Endothelial cell (in vitro differentiated cells): ENCODE measurements around the gene MZF1. TPM values are rescaled to one million over a fixed set of nuclear protein-coding genes. Genes with fewer than 3 reads are reported as not detected.
A peak's percentile ranks its signal among the peaks of the same experiment; 100 is the strongest.
"Not testable (repeated sequence)": the region's sequence is repeated elsewhere in the genome, so short reads cannot be mapped to it uniquely, and the experiment has no call there.

Source experiments
- DNase-seq: peaks from one replicate; pipeline ENCODE4 v3.0.0; 2021; ENCODE audit warnings: low spot score
- H3K27ac Mint-ChIP-seq: one replicate; pipeline ENCODE4 v1.8.0; 2021; ENCODE audit warnings: mixed read lengths, inconsistent platforms; ENCODE audit not compliant: unreplicated experiment
- H3K27me3 Mint-ChIP-seq: one replicate; pipeline ENCODE4 v1.8.0; 2021; ENCODE audit warnings: mild to moderate bottlenecking, moderate library complexity, mixed read lengths, inconsistent platforms; ENCODE audit not compliant: unreplicated experiment
- H3K36me3 Mint-ChIP-seq: one replicate; pipeline ENCODE4 v1.8.0; 2021; ENCODE audit warnings: mild to moderate bottlenecking, low read depth, mixed read lengths, inconsistent platforms; ENCODE audit not compliant: unreplicated experiment
- H3K4me1 Mint-ChIP-seq: one replicate; pipeline ENCODE4 v1.8.0; 2021; ENCODE audit warnings: mild to moderate bottlenecking, mixed read lengths, inconsistent platforms; ENCODE audit not compliant: unreplicated experiment
- H3K4me3 Mint-ChIP-seq: one replicate; pipeline ENCODE4 v1.8.0; 2021; ENCODE audit warnings: mild to moderate bottlenecking, mixed read lengths, inconsistent platforms; ENCODE audit not compliant: unreplicated experiment
- H3K9me3 Mint-ChIP-seq: one replicate; pipeline ENCODE4 v1.8.0; 2021; ENCODE audit warnings: mixed read lengths, inconsistent platforms; ENCODE audit not compliant: unreplicated experiment
- total RNA-seq: library from RNA; stranded (reverse); fragmentation: NEBNext Ultra II Directional; extraction: Animal tissue kit (Norgen Biotek cat#: 25700); gene quantifications from one replicate; pipeline ENCODE4 v1.2.1, GENCODE V29; 2021; ENCODE audit not compliant: unreplicated experiment
- TF ChIP-seq, protein P1 (sequence below): fragments of 200-600 bp; sonication (generic); IDR thresholded peaks from one replicate; pipeline ENCODE4 v1.5.0; 2021; ENCODE audit warnings: antibody characterized with exemption; ENCODE audit not compliant: unreplicated experiment

MZF1 gene
- total RNA-seq, 1 donor from 2014 or later = 18.6 TPM

DNA sequence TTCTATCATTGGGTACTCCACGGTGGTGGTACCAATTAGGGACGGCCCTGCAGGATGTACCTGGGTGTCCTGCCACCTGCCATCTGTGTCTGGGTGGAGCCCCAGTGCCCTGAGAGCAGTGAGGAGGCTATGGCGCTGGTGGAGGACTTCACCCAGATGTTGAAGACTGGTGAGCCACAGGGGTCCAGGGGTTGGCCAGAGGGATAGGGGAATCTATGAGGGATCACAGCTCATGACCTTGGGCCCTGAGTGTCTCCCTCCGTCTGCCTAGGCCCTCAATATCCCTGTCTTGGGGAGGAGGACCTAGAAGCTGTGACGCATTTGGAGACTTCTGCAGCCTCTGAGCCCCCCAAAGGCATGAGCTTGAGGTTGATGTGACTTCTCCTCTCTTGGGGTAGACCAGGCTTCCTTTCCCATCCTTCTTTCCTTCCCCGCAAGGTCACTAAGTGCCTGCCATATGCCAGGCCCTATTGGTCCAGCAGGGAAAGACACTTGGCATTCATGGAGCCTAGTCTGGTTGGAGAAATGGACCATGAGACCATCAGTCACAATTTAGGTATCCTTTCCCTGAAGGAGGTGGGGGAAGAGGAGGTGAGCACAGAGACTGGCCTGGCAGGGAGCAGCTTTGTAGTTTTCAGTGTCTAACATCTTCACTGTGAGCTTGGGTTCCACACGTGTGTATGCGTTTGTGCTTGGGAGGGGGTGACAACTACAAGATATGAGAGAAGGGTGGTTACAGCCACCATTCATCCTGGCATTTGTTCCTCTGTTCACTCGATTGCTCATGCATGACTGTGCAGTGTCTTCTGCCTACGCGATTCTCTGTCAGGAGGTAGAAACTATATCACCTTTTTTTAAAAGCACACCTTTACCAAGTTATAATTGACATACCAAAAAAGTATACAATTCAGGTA lies 5.1 kb upstream of the MZF1 start:
- peak overlapping the region; percentile 51 for H3K4me3 Mint-ChIP-seq
- no peaks in the 10 kb centered on the region for H3K9me3 Mint-ChIP-seq
- H3K36me3 Mint-ChIP-seq = peaks cover 23% of the 10 kb centered on the region
- H3K27ac Mint-ChIP-seq = no peak overlapping the region
- TF ChIP-seq, protein P1, sequence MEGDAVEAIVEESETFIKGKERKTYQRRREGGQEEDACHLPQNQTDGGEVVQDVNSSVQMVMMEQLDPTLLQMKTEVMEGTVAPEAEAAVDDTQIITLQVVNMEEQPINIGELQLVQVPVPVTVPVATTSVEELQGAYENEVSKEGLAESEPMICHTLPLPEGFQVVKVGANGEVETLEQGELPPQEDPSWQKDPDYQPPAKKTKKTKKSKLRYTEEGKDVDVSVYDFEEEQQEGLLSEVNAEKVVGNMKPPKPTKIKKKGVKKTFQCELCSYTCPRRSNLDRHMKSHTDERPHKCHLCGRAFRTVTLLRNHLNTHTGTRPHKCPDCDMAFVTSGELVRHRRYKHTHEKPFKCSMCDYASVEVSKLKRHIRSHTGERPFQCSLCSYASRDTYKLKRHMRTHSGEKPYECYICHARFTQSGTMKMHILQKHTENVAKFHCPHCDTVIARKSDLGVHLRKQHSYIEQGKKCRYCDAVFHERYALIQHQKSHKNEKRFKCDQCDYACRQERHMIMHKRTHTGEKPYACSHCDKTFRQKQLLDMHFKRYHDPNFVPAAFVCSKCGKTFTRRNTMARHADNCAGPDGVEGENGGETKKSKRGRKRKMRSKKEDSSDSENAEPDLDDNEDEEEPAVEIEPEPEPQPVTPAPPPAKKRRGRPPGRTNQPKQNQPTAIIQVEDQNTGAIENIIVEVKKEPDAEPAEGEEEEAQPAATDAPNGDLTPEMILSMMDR = no peak
- DNase-seq = no peak
- H3K27me3 Mint-ChIP-seq = peaks cover 15% of the 10 kb centered on the region
- peaks cover 25% of the 10 kb centered on the region for H3K4me1 Mint-ChIP-seq

DNA sequence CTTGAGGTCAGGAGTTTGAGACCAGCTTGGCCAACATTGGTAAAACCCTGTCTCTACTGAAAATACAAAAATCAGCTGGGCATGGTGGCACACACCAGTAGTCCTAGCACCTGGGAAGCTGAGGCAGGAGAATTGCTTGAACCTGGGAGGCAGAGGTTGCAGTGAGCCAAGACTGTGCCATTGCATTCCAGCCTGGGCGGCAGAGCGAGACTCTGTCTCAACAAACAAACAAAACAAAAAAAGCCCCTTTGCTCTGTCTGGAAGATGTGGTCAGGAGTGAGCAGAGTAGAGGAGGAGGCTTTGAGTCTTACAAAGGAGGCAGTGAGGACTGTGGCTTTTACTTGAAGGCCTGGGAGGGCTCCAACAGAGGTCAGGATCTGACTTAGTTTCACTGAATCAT lies 4.4 kb upstream of the MZF1 start:
- not testable (repeated sequence) for H3K9me3 Mint-ChIP-seq, DNase-seq
- H3K36me3 Mint-ChIP-seq = peaks cover 19% of the 10 kb centered on the region
- peak overlapping the region; percentile 51 for H3K4me3 Mint-ChIP-seq
- peak overlapping the region; percentile 26 for H3K27ac Mint-ChIP-seq
- peaks cover 28% of the 10 kb centered on the region for H3K4me1 Mint-ChIP-seq
- H3K27me3 Mint-ChIP-seq = peaks cover 20% of the 10 kb centered on the region

DNA sequence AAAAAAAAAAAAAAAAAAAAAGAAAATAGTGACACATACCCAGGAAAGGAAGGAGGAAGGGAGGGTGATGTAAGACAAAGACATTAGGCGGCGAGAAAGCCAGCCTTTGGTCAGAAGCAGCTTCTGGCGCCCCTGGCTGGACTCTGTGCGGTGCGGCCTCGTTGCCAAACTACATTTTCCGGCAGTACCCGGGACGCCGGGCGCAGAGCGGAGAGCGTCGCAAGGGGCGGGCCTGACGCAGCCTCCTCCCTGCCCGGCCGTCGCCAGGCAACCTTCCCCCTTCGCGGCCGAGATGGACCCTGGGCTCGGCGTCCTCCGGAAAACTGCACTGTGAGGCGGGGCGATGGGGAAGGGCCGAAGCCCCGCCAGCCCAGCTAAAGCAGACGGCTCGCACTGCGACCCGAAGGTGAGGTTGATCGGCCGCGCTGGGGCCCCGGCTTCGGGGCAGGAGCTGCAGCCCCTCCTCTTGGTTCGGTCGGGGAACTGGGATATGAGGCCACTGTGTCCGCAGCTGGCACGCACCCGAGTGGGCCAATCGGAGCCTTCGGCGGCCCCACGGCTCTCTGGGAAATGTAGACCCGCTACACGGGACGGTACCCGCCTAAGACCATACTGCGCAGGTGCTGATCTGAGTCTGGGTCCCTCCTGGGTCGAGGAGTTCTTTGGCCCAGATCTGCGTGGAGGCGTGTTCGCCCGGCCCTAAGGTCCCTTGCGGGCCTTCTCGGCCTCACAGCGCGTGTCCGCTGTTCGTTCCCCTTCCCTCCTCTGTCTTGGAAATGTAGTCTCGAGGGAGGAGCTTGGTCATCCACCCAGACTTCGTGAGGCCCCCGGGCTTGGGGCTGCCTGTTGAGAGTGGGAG lies 2.3 kb upstream of the MZF1 start:
- Mint-ChIP-seq H3K9me3 (no peaks in the 10 kb centered on the region), H3K4me3 (peak overlapping the region; percentile 91), H3K27me3 (peaks cover 22% of the 10 kb centered on the region), H3K4me1 (peaks cover 33% of the 10 kb centered on the region), H3K36me3 (peaks cover 17% of the 10 kb centered on the region), H3K27ac (peak overlapping the region; percentile 92)
- peak; percentile 85 for DNase-seq
- TF ChIP-seq, protein P1 = no peak

DNA sequence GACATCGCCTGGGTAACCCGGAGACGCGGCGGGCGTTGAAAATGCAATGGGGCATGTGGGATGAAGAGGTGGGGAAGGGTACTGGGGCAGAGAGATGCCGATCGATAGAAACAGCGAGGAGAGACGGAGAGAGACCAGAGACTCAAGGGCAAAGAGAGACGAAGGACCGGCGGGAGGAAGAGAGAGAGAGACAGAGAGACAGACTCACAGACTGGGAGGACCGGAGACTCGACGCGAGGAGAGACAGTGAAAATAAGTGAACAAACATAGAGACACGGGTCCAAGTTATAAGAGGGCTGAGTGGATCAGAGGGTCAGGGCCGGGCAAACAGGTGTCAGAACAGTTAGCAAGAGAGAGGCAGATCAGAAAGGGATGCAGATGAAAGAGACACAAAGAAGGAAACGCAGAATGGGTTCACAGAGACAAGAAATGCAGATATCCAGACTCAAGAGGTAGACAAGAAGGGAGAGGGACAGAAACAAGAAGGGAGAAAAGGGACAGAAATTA lies 576 bp upstream of the MZF1 start:
- peaks cover 28% of the 10 kb centered on the region for H3K36me3 Mint-ChIP-seq
- peak overlapping the region; percentile 99 for H3K4me3 Mint-ChIP-seq
- DNase-seq = no peak
- peak overlapping the region; percentile 100 for H3K27ac Mint-ChIP-seq
- TF ChIP-seq, protein P1 = no peak
- peaks cover 24% of the 10 kb centered on the region for H3K4me1 Mint-ChIP-seq
- no peaks in the 10 kb centered on the region for H3K9me3 Mint-ChIP-seq
- peaks cover 24% of the 10 kb centered on the region for H3K27me3 Mint-ChIP-seq

DNA sequence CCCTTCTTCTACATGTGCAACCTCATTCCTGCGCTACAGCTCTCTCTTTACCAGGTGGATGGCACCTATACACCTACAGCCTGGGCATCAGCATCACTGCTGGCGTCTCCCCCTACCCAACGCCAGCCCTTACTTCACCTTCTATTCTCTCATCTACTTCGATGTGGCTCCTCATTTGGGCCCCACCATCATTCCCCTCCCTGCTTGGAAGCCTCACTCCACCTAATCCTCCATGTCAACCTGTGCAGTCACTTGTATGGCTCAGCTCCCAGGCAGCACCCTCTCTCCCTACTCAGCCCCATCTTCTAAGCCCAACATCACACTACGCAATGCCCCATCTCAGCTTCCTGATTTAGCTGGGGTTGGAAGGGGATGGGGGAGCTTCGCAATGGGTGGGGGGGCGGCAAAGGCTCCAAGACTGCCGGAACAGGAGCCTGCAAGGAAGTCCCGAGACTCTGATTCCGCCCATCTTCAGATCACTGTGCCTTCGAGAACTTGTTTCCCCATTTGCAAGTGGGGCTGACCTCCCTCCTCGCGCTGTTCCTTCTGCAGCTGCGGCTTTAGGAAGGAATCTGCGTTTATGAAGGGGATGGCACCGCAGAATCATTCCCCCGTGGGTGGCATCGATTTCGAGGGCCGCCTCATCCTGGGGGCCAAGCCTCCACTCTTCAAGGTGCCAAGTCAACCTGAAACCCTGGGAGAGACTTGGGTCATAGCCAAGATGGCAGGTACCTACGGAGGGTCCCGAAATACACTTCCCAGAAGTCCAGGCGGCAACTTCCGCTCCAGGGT lies 913 bp downstream of the MZF1 start:
- no peak for DNase-seq
- Mint-ChIP-seq H3K27ac (peak overlapping the region; percentile 100), H3K27me3 (peaks cover 28% of the 10 kb centered on the region)

More for the DNA sequence above, 913 bp downstream of the MZF1 start:
- no peaks in the 10 kb centered on the region for H3K9me3 Mint-ChIP-seq
- peaks cover 24% of the 10 kb centered on the region for H3K4me1 Mint-ChIP-seq
- TF ChIP-seq, protein P1 = no peak
- peaks cover 34% of the 10 kb centered on the region for H3K36me3 Mint-ChIP-seq
- peak overlapping the region; percentile 99 for H3K4me3 Mint-ChIP-seq
